HG02970 (cell line): ENCODE results near the gene MPRIP.

ENCODE experiments used
- ATAC-seq: cut with Tn5 transposase; IDR thresholded peaks from one replicate; pipeline ENCODE4 v1.9.1; 2021; ENCODE audit warnings: mild to moderate bottlenecking, moderate library complexity, moderate number of reproducible peaks; ENCODE audit not compliant: unreplicated experiment, low FRiP score

MPRIP gene

DNA sequence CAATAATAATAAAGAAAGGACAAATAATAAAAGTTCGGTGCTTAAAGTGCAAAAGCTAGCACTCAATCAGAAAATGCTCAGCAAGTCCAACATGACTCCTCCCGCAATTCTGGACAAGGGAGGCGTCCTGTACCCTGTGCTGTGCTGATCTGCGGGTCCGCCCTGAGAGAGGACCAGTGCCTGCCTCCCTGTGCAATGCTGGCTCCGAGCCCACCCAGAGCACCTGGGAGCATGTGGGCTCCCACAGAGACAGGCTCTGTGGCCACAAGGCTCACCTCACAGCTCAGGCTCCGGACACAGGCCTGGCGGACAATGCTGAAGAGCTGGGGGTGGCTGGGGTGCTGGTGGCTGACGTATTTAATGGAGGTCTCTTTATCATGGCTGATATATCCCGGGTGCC is 183.6 kb downstream of the MPRIP start:
- ATAC-seq = no peak

DNA sequence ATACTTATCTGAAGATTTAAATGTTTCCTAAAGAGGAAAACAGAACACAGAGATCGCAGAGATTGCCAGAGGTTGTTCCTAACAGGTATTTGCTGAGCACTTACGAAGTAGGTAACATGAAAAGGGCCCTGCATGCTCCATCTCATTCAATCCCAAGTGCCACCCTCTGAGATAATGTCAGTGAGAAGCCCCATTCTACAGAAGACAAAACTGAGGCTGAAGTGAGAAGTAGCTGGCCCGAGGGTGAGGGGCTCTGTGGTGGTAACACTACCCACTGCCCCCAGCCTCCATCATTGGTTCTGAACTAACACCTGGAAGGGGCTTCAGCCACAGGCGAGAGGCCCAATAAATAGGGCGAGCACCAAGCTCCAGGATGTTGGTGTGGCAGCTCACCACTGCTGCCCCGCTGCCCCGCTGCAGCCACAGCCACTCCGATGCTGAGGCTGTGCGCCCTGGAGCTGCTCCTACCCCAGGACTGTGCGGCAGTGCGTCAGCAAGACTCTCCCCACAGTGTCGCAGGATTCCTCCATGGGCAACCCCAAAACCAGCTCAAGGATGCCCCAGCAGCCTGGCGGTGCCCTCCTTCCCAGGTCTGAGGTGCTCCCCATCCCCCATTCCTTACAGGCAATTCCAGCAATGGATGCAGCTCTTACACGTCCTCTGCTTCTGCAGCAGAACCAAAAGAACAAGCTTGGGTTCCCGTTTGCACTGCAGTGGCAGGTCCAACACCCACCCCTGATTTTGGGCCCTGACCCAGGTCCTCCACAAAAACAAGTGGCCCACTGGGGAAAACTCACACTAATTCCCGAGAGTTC is 184.4 kb downstream of the MPRIP start:
- ATAC-seq = no peak

DNA sequence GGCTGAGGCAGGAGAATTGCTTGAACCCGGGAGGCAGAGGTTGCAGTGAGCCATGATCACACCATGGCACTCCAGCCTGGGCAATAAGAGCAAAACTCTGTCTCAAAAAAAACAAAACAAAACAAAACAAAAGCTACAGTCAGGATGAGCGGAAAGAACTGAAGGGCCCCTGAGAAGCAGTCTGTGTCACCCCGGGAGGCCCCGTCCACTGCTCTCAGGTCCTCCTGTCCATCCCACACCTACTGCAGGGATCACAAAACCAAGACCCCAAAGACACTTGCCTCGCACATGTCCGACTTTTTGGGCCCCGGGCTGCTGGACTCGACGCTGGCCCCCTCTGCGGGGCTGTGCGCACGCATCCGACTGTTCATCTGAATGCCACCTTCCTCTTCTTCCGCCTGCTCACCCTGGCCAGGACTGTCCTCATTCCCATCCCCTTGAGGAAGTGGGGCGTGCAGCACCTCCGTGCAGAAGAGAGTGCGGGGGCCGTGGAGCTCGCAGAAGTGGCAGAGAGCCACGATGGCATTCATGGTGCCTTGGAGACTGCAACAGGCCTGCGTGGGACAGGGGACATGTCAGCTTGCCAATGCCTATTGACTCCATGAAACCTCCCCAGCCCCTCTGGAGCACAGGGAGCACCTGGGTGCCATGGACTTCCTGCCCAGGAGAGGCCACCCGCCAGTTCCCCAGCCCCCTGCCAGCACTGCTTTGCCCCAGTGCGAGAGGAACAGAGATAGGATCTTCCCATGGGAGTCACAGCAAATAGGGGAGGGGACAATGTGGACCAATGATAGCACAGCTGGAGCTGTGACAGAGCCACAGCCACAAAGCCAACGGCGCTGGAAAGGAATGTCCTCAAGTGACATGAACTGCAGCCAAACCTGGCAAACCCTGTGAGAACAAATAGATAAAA is 185.6 kb downstream of the MPRIP start:
- ATAC-seq = no peak

DNA sequence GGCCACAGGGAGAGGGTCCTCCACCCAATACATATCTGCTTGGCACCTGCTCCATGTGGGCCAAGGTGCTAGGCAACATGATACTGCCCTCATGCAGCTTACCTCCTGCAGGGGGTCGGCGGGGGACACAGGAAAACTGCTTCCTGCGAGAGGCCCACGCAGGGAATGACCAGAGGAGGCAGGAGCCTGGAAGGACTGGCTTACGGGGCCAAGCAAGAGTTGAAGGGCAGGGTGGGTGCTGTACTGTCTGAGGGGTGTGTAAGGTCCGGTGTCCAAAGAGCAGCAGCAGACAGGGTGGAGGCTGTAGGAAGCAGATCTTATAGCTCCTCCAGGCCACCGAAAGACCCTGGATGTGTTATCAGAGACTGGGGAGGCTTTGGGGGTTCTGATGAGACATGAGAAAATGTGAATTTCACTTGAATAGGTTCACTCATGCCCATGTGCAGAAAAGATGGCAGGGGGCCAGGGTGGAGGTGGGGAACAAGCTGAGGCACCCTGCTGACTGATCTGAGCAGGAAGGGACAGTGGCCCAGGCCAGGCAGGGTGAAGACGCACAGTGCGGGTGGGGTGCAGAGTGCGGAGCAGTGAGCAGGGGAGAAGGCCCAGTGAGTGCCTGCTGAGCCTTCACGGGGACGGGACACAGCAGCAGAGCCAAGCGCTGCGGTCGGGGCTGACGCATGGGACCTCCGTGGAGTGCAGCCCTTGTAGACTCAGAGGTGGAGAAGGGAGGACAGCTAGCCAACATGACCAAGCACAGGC is 186.4 kb downstream of the MPRIP start:
- no peak for ATAC-seq

DNA sequence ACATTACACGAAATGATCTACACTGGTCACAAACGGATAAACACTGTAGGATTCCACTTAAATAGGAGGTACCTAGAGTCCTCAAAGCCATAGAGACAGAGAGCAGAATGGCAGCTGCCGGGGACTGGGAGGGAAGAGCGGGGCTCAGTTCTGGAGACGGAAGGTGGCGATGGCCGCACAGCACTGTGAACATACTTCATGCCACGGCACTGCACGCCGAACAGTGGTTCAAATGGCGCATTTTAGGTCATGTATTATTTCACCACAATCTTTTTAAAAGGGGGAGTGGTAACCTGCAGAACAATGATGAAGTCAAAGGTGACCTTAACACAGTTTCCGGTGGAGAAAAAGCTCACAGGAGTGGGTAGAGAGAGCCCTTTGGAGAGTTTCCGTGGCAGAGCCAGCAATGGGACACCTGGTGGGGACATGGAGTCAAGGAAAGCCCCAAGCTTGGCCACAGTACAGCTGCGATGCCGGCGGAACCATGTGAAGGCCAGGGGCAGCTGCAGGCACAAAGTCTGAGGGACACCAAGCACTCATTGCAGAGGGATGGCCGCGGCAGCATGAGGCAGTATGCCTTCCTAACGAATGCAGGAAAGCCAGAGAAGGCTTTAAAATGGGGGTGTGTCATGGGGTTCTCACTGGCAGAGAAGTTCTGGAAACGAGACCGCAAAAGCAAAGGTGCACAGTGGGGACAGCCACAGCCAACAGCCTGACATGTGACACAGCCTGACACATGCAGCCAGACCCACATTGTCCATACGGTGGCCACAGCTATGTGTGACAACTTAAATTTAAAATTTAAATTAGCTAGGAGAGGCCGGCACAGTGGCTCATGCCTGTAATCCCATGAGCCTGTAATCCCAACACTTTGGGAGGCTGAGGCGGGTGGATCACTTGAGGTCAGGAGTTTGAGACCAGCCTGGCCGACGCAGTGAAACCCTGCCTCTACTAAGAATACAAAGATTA is 187.4 kb downstream of the MPRIP start:
- no peak for ATAC-seq

DNA sequence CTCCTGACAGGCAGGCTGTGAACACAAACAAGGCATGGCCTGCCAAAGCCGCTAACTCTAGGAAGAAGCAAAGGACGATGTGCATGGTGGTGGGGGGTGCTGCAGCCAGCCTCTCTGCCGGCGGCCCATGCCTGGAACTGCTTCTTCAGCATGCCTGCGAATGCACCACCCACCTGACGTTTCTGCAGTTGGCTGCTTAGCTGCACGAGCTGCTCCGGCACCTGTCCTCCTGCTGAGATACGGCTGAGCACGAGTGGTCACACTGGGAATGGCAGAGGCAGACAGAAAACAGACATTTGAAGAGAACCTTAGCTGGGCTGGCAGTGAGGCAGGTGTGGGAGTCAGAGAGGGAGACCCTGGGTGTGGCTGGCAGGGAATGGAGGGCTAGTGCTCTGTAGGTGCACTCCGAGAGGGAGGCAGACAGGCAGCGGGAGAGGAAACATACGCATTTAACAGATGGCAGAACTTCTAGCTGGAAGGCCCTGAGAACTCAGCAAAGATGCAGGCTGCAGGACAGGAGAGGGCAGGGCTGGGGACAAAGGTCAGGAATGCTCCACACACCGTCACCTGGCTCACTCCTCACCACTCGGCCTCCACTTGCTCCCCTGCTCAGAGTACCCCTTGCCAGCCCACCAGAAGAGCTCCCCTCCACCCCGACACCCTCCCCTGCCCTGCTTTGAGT is 189.5 kb downstream of the MPRIP start:
- no peak for ATAC-seq

DNA sequence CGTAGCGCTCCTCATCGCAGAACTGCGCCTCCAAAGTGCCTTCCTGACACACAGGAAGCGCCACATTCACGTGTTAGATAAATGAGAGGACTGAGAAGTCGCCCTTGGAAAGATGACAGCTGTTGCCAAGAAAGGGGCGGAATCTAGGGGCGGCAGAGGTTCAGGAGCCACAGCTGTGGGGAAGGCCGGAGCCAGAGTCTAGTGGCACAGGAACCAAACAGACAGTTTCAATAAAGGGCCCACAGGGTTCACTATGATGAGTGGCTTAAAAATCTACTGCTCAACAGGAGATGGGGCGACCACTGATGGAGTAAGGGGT is 190.0 kb downstream of the MPRIP start:
- no peak for ATAC-seq

DNA sequence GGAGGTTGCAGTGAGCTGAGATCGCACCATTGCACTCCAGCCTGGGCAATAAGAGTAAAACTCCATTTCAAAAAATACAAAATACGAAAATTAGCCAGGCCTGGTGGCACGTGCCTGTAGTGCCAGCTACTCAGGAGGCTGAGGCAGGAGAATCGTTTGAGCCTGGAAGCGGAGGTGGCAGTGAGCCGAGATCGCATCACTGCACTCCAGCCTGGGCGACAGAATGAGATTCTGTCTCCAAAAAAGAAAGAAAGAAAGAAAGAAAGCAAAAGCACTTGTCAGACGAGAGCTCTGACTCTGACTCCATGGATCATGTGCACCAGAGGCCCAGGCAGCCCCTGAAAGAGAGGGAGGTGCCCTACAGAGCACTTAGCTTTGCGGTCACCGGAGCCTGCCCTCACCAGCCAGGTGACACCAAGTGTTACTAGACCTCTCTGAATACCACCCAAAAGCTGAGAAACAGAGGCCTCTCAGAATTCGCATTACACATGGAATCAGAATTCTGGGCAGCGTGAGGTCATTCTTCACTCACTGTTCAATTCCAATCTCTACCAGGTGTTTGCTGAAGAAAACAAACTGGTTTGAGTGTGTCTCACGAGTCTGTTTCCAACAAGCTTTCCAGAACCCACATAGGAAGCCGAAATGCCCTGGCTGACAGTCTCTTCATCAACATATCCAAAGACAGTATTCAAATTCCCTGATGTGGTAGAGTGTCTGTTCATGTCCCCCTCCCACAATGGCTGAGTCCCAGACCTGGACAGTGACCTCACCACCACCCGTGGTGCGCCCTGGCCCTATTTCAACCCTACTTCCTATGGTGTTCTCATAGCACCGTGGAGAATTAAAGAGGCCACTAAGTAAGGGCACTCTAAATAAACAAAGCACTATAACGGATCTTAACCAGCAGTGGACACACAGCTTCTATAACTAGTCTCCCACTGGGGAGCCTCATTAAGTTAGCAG is 193.2 kb downstream of the MPRIP start:
- ATAC-seq = no peak

DNA sequence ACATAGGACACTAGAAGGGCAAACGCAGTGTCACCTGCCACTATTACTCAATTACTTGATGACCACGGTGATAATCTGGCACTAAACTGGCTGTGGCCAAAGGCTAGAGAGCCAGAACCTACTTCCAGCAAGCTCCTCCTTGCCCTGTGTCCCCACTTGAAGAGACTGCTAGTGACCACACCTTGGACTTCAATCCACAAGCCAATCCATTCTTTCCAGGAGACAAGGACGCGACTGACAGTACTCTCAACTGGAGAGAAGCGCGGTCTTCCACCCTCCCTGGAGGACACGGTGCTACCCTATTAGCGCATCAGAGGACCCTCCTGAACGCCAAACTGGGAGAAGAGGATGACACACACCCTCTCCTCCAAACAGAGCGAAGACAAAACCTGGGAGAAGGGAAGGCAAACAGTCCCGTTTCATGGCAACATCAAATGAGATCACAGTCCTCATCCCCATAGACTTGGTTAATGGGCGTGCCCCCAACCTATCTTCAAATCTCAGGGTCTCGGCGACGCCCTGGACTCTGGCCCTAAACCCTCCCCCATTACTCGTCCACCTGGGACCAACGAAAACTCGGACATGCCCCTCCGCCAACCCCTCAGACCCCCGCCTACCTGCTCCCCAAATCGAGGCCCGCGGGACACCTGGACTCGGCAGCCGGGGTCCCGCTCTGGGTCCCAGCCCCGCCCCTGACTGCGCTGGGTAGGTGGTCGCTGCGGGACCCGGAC is 194.2 kb downstream of the MPRIP start:
- ATAC-seq = peak; percentile 26

DNA sequence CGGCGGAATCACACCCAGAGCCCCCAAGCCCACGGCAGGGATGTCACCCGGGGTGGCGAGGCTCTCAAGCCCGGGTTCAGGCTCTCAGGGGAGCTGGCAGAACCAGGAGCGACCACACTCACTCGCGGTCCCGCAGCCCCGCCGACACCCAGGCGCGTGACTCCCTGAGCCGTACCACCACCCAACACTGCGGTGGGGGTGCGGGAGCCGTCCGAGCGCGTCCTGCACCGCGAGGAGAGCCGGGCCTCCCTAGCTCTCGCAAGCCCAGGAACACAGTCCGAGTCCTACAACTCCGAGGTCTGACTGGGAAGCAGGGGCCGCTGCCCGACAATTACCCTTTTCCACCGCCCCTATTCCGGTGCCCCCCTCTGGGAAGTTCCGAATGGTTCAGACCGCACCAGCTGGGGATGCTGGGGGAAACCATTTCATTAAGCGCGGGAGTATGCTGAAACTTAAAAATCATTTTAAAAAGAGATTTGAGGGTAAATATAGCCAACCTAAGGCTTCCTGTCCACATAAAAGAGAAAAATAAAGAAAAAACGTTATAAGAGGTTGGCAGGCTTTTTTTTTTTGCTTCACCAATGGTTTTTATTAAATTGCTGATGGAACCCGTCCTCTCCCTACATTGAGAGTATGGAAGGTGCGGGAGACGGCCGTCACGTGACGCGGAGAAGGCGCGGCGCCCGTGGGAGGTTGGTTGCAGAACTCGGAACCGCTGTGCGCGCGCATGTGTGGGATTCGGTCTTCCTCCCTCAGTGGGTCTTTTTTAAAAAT is 195.0 kb downstream of the MPRIP start, which contains the start of gene FLCN:
Gene FLCN, minus strand, starts transcription at position 143 of the 774 bp plus-strand sequence. CDS start 9,031 bp downstream, outside the sequence.
- peak; percentile 79 for ATAC-seq

DNA sequence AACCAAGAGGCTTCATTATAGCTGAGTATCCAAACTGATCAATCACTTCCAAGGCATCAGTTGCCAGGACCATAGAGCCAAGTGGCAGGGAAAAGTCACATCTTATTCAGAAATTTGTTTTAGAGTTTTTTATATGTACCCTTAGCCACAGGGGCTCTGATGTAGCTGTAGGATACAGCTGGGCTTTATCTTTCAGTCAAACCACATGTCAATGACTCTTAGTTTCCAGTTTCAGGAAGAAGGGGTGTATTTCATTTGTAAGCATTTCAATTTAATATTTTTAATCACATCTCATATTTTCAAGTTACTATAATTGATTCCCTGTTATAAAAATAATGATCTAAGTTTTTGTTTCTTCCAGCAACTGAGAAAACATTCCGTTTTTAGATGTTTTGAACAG is 197.6 kb downstream of the MPRIP start:
- ATAC-seq = no peak

DNA sequence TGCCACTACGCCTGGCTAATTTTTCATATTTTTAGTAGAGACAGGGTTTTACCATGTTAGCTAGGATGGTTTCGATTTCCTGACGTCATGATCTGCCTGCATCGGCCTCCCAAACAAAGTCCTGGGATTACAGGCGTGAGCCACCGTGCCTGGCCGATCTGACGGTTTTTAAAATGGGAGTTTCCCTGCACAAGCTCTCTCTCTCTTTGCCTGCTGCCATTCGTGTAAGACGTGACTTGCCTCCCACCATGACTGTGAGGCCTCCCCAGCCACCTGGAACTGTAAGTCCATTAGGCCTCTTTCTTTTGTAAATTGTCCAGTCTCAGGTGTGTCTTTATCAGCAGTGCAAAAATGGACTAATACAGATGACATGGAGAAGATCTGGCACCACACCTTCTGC is 199.4 kb downstream of the MPRIP start:
- no peak for ATAC-seq

DNA sequence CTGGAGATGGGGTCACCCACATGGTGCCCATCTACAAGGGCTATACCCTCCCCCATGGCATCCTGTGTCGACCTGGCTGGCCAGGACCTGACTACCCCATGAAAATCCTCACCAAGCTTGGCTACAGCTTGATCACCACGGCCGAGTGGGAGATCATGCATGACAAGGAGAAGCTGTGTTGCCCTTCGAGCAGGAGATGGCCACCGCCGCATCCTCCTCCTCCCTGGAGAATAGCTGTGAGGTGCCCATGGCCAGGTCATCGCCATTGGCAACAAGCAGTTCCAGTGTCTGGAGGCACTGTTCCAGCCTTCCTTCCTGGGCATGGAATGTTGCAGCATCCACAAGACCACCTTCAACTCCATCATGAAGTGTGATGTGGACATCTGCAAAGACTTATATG is 200.0 kb downstream of the MPRIP start:
- ATAC-seq = no peak
